HG02938 (cell line): ENCODE results near the gene NEURL2.
"Not testable (repeated sequence)": the region's sequence is repeated elsewhere in the genome, so short reads cannot be mapped to it uniquely, and the experiment has no call there.

Source experiments
- ATAC-seq: cut with Tn5 transposase; IDR thresholded peaks from one replicate; pipeline ENCODE4 v1.9.1; 2021; ENCODE audit warnings: mild to moderate bottlenecking, moderate library complexity; ENCODE audit not compliant: unreplicated experiment

Gene NEURL2

DNA sequence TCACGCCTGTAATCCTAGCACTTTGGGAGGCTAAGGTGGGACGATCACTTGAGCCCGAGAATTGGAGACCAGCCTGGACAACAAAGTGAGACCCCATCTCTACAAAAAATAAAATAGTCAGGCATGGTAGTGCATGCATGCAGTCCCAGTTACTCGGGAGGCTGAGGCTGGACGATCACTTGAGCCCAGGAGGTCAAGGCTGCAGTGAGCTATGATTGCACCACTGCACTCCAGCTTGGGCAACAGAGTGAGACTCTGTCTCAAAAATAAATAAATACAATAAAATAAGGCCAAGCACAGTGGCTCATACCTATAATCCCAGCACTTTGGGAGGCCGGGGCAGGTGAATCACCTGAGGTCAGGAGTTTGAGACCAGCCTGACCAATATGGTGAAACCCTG lies 10.3 kb upstream of the NEURL2 start:
- ATAC-seq, result not testable (repeated sequence)

DNA sequence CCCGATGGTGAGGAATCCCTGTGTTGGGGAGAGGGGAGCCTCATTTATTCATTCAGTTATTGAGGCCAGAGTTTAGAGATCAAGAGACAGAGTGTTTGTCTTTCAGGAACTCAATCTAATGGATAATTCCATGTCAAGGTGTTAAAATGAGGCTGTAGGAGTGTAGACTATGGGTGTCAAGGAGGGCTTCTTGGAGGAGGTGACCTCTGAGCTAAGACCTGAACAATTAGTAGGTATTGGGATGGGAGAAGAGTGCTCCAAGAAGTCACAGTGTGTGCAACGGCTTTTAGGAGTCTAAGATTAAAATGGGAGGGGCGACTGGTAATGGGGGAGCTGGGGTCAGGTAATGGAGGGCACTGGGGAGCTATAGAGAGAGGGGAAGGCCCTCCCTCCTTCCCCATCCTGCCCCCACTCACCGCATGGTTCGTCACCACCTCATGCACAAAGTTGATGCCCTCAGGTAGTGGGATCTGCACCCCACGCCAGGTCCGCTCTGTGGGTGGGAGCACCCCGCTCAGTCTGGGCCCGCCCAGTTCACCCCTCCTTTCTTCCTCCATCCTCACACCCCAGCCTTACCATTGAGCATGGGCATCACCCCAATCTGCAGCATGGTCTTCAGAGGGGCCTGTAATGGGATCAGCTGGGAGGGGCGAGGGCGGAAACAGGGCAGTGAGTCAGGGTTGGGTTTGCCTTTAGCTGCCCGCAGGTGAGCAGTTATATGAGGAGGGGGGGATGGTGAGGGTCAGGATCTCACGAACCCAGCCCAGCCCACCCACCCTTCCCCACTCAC lies 8.2 kb upstream of the NEURL2 start:
- no peak for ATAC-seq

DNA sequence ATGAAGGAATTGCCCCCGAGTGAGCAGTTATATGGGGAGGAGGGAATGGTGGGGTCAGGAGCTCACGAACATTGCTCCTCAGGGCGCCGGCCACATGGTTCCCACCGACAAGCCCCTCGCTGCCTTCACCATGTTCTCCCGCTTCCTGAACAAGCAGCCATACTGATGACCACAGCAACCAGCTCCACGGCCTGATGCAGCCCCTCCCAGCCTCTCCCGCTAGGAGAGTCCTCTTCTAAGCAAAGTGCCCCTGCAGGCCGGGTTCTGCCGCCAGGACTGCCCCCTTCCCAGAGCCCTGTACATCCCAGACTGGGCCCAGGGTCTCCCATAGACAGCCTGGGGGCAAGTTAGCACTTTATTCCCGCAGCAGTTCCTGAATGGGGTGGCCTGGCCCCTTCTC lies 7.3 kb upstream of the NEURL2 start:
- ATAC-seq, result no peak

DNA sequence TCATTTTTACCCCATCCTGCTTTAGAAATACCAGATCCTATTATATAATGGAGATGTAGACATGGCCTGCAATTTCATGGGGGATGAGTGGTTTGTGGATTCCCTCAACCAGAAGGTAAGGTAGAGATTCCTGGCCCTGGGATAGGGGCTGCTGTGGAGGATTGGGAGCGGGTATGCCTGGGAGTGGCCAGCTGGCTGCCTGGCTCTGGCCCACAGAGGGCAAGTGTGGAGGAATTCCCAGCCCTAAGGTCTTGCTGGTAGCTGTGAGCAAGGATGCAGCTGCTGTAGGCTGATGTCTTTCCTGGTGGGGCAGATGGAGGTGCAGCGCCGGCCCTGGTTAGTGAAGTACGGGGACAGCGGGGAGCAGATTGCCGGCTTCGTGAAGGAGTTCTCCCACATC lies 6.7 kb upstream of the NEURL2 start:
- ATAC-seq, result no peak

DNA sequence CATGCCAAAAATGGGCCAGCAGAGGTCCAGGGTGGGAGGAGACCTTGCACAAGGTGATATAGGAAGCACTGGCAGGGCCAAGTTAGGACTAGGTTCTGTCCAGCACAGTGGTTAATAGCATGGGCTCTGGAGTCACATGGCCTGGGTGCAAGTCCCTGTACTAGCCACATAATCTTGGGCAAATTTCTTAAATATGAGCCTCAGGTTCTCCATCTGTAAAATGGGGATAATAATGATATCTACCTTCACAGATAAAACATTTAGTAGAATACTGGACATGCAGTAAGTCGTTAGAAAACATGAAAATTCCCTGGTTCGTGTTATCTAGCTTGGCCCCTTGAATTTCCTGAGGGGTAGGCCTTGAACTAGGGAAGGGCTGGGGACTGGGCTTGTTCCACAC lies 6.3 kb upstream of the NEURL2 start:
- ATAC-seq, result no peak

DNA sequence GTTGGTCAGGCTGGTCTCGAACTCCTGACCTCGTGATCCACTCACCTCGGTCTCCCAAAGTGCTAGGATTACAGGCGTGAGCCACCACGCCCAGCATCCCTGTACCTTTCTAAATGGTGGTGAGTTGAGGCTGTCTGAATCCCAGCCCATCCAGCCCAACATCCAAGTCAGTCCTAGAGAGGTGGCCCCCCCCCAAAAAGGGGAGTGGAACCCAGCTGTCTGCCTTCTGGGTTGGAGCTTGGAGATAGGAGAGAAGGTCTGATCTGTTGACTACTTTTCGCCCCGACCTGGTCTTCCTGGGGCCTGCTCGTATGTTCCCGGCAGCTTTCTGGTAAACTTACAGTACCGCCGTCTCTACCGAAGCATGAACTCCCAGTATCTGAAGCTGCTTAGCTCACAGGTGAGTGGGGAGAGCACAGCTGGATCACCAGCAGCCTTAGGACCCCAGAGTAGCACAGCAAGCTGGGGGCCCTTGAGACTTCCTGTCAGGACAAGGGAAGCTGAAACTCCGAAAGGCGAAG lies 5.7 kb upstream of the NEURL2 start:
- ATAC-seq, result no peak

DNA sequence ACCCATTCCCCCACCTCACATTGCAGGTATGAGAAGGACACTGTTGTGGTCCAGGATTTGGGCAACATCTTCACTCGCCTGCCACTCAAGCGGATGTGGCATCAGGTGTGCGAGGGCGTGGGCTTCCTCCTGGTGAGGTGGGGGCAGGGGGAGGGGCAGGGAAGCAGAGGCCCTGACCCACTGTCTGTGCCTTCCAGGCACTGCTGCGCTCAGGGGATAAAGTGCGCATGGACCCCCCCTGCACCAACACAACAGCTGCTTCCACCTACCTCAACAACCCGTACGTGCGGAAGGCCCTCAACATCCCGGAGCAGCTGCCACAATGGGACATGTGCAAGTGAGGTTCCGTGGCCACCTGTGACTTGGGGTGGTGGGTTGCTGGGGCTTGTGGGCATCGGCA lies 3.8 kb upstream of the NEURL2 start:
- ATAC-seq, result no peak

DNA sequence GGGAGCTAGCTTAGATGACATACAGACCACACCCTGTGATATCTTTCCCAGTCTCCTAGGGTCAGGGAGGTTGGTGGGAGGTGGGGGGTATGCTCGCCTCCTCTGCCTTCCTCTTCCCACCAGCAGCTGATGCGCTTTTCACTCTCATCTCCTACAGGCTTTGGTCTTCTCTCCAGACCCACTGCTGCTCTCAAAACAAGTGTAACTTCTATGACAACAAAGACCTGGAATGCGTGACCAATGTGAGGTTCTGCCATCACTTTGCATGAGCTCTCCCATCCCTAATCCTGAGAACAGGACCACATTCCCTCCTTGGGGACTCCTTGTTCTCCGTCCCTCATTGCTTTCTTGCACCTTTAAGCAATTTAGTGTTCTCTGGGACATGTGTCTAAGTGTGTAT lies 2.8 kb upstream of the NEURL2 start:
- no peak for ATAC-seq

DNA sequence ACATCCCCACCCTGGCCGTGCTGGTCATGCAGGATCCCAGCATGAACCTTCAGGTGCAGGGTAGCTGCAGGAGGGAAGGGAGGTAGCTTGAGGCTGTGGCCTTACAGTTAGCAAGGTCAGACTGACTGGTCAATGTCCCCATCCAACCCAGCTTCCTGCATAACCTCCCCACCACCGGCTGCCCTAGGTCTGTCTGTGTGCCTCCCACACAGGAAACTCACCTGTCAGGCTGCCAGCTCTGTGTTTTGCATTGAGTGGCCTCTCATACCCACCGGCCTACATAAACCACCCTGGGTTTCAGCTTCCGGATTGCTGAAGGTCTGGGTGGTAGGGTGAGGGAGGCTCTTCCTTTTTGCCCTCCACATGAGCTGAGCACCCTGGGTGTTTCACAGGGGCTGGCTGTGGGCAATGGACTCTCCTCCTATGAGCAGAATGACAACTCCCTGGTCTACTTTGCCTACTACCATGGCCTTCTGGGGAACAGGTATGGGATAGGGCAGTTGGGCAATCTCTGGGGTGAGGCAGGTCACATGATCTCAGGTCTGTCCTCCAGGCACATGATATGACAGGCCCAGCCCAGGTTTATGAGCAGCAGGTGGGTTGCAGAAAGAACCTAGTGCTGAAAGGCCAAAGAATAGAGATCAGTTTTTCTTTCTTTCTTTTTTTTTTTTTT lies 2.0 kb upstream of the NEURL2 start:
- no peak for ATAC-seq

DNA sequence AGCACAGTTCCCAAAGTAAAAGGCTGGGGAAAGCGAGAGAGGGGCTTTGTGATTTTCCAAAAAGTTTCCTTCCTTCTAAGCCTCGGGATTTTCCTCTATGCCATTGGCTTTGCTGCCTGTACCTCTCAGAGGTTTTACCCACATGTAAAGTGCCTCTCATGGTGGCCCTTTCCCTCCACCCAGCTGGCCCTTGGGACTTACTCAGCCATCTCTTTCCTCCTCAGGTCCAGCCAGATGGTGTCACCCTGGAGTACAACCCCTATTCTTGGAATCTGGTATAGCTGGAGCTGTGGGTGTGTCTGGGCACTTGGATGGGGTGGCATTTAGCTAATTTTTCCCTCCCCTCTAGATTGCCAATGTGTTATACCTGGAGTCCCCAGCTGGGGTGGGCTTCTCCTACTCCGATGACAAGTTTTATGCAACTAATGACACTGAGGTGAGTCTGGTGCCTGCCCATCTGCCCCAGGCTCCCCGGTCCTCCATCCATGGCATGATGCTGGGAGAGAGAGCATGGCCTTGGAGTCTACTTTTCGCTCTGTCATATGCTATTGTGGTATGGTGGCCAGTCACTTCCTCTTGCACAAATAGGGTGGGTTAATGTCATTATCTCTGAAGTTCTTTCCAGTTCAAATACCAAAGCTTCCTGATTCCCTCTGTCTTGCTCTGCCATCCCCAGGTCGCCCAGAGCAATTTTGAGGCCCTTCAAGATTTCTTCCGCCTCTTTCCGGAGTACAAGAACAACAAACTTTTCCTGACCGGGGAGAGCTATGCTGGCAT lies 1.2 kb upstream of the NEURL2 start:
- ATAC-seq, result no peak

DNA sequence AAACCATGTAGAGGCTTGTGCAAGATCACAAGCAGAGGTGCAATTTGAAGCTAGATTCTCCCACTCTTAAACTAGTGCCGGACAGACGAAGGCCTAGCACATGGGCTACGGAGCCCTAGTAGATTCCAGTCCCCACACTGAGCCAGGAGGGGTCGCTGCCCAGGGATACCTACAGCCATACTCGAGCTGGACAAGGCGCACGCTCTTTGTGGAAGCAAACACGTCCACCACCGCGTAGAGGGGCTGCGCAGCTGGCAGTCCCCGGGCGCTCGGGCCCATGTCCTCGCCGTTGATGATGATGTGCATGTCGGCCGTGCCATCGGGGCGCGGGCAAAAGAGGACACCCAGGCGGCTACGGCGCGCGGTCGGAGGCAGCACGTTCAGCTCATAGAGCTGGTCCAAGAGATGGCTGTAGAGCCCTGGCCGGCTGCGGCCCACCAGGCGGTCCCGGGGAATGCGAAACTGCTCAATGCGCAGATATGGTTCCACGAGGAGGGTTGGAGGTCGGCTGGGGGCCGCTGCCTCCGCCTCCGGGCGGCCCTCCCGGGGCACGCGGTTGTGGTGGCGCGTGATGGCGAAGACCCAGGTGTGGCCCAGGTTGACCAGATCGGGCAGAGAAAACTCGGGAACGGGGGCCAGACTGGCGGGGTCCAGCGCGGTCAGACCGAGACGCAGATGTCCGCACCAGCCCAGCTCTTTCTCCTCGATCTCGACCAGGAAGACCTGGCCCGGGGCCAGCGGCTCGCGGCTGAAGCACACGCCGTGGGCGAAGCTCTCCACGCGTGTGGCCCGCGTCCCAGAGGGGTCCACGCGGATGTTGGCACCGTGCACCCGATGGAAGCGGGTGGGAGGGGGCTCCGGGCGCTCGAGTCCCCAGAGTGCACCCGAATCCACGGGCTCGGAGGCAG lies 677 bp downstream of the NEURL2 start:
- peak; percentile 4 for ATAC-seq

DNA sequence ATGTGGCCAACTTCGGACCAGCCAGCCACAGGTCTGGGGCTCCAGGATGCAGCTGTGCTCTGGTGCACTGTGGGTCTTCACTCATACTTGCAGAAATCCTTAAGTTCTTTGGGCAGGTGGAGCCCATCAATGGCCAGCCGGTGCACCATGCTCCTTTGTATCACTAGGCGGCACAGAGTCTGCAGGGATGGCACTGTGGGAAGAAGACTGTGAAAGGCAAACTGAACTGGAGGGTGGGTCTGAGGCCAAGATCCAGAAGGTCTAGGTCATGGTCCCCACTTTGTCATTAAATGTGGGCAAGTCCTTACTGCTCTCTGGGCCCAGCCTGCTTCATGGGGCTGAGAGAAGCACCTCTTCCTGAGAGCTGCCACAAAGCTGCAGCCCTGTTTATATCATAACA lies 2.3 kb downstream of the NEURL2 start:
- no peak for ATAC-seq

DNA sequence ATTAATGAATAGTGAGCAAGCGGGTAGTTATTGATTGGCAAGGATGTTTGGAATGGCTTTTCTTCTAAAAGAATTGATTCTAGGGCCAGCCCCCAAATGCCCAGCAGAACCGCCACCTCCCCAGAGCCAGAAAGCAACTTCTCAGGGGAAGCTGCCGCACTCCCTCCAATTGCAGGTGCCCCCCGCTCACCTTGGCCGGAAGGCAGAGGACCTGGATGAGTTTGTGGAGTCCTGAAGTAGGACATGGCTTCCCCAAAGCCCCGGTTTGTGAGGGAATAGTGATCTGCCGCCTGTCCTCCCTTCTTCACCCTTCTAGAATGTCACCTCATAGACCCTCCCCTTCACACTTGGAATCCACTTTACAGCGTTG lies 3.7 kb downstream of the NEURL2 start, which contains the start of gene SPATA25:
TSS of gene SPATA25 (minus strand) at position 277 of the 370 bp plus-strand sequence. CDS start at position 245, 32 bp downstream.
- ATAC-seq, result no peak

DNA sequence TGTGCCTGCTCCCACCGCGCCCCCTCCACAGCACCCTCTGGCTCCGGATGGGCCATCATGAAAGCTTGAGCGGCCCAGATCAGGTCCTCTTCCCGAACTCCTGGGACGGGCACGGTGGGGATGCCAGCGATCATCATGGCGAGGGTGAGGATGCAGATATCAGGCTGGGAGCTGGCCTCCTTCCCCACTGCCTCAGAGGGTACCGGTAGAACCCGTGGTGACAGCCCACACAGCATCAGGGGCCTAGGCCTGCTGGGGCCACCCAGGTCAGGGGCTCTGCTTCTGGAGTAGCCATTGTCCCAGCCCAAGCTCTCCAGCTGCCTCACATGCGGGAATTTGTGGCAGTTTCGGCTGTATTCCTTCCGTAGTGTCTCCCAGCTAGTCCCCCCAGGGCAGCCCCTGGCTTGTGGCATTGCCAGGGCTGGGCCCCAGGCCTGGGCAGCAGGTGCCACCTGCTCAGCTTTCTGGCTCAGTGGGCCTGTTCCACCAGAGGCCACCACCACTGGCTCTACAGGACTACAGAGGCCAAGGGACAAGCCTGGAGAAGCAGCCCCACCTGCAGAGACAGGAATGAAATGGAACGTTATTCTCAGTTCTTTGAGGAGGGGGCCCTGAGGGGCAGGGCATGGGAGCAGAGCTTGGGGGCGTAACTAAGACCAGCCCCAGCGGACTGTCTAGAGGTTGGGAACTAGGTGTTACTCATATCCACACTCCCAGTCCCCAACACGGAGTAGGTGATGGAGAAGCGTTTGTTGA lies 4.2 kb downstream of the NEURL2 start:
- ATAC-seq, result no peak

DNA sequence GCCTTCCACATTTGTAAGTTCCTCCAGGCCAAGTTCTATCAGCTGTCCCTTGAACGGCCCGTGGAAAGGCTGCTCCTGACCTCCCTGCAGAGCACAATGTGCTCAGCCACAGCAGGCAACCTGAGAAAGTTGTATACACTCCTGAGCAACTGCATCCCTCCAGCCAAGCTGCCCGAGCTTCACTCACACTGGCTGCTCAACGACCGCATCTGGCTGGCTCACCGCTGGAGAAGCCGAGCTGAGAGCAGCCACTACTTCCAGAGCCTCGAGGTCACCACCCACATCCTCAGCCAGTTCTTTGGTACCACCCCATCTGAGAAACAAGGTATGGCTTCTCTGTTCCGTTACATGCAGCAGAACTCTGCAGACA lies 7.9 kb downstream of the NEURL2 start:
- no peak for ATAC-seq

DNA sequence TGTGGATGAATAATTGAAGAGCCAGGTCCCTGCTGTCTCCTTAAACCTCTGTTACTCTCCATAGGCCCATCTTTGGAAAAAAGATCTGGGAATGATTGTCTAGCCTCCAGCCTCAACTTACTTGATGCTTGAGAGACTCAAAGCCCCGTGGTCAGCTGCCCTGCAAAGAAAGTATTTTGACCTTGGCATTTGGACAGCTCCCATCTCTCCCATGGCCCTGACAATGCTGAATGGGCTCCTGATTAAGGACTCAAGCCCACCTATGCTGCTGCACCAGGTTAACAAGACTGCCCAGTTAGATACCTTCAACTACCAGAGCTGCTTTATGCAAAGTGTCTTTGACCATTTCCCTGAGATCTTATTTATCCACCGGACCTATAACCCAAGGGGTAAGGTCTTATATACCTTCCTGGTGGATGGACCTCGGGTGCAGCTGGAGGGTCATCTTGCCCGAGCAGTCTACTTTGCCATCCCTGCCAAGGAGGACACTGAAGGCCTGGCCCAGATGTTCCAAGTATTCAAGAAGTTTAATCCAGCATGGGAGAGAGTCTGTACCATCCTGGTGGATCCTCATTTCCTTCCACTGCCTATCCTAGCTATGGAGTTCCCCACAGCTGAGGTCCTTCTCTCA lies 8.4 kb downstream of the NEURL2 start:
- no peak for ATAC-seq

DNA sequence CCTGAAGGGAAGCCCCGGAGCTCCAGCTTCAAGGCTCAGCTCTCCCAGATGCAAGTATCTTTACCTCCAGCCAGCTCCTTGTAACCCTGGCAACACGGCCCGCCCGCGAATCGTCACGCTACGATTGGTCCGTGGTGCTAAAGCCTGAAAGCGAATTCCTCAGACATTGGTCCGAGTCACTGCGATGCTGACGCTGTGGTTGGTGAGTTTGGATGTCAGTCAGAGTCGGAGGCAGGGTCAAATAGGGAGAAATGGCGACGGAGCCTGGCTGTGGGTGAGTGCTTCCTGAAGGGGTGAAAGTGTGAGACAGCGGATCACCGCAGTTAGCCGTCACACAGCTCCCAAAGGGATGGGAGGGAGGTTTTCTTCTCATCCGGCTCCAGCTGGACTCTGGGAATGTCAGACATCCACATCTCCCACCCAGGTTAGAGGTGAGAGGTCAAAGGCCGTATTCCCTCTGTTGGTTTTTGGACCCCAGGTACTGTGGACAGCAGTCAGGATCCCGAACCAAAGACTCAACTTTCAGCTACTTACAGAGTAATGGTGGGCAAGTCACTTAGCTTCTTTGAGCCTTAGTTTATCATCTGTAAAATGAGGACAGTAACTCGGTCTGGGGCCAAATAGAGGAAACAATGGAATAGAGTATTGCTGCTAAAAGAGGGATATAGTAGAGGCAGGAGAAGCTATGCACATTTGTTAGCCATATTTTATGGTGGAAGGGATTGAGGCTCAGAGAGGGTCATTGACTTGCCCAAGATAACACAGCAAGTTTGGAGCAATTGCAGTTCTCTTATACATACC lies 9.8 kb downstream of the NEURL2 start, which contains the start of gene ZSWIM1:
TSS of gene ZSWIM1 (plus strand) at position 240 of the 801 bp plus-strand sequence. CDS start 1,366 bp downstream, outside the sequence.
- ATAC-seq, result peak; percentile 98

DNA sequence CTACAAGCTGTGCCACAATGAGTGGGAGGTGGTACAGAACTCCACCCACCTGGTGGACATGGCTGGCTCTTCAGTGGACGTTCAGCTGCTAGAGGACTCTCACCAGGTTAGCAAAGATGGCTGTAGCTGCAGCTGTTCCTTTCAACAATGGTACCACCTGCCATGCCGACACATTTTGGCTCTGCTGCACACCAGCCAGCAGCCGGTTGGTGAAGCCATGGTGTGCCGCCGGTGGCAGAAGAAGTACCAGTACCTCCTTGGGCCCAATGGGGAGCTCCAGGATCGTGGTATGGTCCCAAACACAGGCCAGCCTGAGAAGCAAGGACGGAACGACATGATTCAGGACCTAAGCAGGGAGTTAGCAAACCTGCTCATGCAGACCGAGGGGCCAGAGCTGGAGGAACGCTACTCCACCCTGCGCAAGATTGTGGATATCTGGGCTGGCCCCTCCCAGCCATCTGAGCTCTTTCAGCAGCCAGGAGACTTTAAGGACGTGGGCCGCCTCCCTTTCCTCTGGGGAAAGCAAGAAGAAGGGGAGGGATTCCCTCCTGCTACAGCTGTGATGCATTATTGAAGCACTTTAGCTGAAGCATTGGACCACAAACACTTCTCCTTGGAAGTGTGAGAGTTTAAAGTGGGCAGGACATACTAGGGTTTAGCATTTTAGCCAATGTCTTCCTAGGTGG lies 12.8 kb downstream of the NEURL2 start:
- no peak for ATAC-seq
